T-helper 2 cell treated with Interferon-gamma antibody and Interleukin-4, amounts not matched to agents 100 ng/mL and 5 ng/mL, for 36 hours (primary cell): ENCODE data around the gene TECTA. TPM values are rescaled to one million over a fixed set of nuclear protein-coding genes. Genes with fewer than 3 reads are reported as not detected.

Experiments used
- intact Hi-C: fragments of 100-400 bp; cut with micrococcal nuclease; formaldehyde crosslinking; loops from one replicate; pipeline ENCODE4 v1.15.1; 2023
- total RNA-seq: library from RNA; stranded (reverse); gene quantifications from 2 replicates; pipeline ENCODE4 v1.2.3, GENCODE V29; 2022

Gene TECTA, protein sequence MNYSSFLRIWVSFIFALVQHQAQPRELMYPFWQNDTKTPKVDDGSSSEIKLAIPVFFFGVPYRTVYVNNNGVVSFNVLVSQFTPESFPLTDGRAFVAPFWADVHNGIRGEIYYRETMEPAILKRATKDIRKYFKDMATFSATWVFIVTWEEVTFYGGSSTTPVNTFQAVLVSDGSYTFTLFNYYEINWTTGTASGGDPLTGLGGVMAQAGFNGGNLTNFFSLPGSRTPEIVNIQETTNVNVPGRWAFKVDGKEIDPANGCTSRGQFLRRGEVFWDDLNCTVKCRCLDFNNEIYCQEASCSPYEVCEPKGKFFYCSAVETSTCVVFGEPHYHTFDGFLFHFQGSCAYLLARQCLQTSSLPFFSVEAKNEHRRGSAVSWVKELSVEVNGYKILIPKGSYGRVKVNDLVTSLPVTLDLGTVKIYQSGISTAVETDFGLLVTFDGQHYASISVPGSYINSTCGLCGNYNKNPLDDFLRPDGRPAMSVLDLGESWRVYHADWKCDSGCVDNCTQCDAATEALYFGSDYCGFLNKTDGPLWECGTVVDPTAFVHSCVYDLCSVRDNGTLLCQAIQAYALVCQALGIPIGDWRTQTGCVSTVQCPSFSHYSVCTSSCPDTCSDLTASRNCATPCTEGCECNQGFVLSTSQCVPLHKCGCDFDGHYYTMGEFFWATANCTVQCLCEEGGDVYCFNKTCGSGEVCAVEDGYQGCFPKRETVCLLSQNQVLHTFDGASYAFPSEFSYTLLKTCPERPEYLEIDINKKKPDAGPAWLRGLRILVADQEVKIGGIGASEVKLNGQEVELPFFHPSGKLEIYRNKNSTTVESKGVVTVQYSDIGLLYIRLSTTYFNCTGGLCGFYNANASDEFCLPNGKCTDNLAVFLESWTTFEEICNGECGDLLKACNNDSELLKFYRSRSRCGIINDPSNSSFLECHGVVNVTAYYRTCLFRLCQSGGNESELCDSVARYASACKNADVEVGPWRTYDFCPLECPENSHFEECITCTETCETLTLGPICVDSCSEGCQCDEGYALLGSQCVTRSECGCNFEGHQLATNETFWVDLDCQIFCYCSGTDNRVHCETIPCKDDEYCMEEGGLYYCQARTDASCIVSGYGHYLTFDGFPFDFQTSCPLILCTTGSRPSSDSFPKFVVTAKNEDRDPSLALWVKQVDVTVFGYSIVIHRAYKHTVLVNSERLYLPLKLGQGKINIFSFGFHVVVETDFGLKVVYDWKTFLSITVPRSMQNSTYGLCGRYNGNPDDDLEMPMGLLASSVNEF (N-terminal part only)
- 0.16 and 0.18 TPM in 2 replicates for total RNA-seq

- intact Hi-C loops: no loop called here
Measured at GRCh38 chr11:121100943-121101342, at the start of gene TECTA. Gene TECTA (plus strand): TSS chr11:121101243. CDS start chr11:121102666, 1,423 bp downstream.

GRCh38 chr11:121053244-121053643 is 47.8 kb upstream of the TECTA start:
- intact Hi-C loops: no loop called here

DNA sequence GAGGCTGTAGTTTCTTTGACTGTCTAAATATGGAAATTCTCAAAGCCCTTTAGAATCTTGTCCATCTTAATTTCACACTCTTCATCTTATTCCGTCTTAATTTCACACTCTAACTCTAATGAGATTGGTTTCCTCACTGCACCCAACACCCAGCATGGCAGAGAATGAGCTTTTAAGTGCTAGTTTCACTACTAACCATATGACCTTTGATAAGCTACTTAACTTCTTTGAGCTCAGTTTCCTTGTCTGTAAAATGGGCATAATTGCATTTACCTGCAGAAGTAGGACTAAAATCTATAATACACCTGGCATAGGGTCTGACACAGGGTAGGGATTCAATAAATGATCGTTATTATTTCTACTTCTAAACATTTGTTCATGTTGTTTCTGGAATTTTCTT is 46.8 kb upstream of the TECTA start:
- intact Hi-C loops: no loop called here

DNA sequence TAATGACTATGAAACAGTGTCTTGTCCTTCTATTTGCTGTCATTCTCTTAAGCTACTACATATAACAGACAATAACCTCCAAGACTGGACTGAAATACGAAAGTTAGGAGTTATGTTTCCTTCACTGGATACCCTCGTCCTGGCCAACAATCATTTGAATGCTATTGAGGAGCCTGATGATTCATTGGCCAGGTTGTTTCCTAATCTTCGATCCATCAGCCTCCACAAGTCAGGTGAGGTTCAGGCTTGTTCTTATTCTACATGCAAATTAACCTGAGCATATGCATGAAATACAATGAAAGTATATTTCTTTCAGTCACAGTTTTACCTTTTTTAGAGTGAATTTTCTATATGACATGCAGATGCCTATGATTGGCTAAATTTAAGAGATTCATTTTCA is 46.0 kb upstream of the TECTA start:
- intact Hi-C loops: no loop called here

- intact Hi-C loops: no loop called here
Measured at GRCh38 chr11:121057922-121058321, 43.1 kb upstream of the TECTA start.

GRCh38 chr11:121058941-121059340 is 42.1 kb upstream of the TECTA start:
- intact Hi-C loops: no loop called here

DNA sequence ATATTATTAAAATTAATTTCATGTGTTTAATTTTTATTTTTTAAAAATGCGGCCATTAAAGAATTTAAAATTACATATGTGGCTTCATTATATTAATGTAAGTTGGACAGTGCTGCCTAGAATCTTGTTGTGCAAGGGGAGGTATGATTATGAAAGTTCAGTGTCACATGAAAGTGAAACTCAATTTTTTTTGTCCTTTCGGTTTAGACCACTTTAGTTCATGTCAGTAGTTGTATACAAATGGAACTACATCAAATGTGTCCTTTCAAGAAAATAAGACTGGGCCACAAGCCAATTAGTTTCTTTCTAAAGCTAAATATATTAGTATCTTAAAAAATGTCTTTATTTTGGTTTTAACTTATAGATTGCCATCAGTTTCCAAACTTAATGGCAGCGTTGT is 41.4 kb upstream of the TECTA start:
- intact Hi-C loops: no loop called here

DNA sequence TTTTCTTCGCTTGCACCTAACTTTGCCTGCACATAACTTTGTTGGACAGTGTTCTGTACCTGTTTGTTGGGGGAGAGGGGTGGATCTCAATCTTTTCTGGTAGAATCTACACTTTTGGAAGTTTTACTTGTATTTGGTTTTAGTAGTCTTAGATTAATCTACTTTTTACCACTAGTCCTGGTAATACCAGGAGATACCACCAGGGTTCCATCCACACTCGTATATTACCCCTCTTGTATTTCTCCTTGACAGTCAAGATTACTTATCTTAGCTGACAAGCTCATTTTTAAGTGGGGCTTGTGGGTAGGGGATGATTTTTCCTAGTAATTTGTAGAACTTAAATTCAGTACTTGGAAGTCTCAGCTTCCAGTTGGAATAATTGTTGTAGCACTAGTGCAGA is 37.3 kb upstream of the TECTA start:
- intact Hi-C loops: no loop called here

- intact Hi-C loops: no loop called here
Measured at GRCh38 chr11:121066623-121067022, 34.4 kb upstream of the TECTA start.

DNA sequence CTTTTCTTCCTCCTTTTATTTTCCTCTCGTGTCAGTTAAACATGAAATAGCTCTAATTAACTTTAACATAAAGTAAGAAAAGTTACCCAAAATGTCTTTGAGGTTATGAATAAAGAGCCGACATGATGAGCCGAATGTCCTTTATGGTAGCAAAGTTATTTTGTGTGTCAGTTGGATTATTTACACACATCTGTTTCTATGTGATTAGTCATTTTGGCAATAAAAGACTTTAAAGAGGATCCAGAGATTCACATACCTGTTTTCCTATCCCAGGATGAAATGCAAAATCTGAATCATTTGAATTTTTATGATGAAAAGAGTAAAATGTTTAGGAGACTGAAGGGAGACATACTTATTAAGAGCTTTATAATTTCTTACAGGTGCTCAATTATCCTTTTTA is 34.0 kb upstream of the TECTA start:
- intact Hi-C loops: no loop called here

GRCh38 chr11:121067453-121067852 is 33.6 kb upstream of the TECTA start:
- intact Hi-C loops: no loop called here

DNA sequence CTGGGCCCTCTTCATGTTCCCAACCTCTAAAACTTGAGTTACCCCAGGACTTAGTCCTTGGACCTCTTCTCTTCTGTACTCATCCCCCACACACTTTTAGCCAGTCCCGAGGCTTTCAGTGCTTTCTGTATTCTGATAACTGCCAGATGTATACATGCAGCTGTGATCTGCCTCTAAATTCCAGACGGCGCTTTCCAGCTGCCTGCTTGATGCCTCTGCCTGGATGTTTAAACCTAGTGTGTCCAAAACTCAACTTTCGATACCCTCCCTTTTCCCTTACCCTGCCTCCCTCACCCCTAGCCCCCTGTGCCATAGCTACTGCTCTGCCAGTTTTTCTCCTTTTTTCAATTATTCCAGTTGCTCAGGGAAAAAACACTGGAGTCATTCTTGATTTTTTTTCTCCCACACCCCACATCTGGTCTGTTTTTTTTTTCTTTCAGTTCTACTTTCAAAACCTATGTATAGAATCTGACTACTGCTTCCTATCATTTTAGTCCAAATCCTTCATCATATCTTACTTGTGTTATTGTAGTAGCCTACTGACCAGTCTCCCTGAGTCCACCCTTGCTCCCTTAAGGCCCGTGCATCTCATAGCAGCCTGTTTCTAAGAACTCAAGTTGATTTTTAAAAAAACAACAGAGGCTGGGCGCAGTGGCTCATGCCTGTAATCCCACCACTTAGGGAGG is 32.9 kb upstream of the TECTA start:
- intact Hi-C loops: no loop called here

DNA sequence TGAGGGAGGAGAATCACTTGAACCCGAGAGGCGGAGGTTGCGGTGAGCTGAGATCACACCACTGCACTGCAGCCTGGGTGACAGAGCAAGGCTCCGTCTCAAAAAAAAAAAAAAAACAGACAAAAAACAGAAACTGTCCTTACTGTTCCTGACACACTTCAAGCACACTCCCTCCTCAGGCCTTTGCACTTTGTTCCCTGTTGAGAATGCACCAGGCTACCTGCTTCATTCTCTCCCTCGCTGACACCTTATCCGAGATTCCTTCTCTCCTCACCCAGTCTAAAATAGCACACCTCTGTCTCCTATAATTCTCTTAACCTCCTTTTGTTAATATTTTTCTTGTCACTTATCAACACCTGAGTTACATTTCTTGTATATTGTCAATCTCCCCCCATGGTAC is 32.3 kb upstream of the TECTA start:
- intact Hi-C loops: no loop called here

- intact Hi-C loops: no loop called here
Measured at GRCh38 chr11:121070951-121071845, 29.8 kb upstream of the TECTA start.

DNA sequence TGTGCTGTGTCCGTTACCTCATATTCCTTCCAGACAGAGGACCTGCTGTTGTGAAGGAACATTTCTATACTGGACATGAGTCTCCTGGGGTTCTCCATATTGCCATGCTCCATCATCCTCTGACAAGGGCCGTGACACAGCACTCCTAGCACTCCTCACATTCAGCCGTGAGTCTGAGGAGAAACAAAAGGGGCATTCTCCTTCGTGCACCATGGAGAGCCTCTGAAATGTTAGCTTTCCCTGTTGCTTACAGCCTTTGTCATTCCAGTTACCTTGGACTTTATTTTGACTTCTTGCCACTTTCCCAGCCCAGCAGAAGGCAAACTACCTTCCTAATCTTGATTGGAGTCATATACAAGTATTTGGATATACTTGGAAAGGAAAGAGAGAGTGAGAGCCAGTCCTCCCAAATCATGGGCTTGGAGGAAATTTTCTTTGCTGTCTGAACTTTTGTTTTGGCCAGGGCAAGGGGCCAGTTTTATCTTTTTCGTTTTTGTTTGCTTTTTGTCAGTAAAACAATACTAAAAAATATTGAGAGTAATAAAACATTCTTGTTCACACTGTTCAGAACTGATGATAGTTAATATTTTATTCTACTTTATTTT is 29.1 kb upstream of the TECTA start:
- intact Hi-C loops: no loop called here

DNA sequence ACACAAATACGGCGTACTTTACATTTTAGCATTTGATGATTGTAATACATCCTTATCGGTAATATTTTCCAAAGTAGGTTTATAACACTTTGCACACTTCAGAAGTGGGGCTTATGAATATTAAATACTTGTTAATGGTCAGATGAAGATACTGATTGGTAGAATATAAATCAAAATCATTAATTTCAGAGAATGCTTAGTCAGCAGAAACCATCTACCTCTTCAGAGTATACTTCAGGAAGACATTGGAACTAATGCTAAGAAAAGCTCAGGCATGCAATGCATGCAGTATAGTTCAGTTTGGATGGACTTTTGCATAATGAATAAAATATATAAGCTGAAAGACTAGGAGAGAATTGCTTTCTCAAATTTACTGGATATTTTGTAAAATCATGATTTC is 19.7 kb upstream of the TECTA start:
- intact Hi-C loops: no loop called here

DNA sequence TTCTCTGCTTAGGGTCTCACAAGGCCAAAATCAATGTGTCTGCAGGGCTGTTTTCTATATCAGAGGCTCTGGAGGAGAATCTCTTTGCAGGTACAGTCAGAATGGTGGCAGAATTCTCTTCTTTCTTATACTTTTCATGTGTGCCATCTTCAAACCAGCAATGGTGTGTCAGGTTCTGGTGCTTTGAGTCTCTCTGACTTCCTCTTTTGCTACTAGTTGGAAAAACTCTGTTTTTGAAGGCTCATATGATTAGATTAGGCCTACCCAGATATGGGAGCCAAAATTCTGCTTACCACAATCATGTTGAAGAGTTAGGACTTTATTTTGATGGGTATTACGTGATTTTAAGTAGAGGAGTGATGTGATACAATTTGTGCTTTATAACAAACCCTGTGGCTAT is 18.8 kb upstream of the TECTA start:
- intact Hi-C loops: no loop called here

DNA sequence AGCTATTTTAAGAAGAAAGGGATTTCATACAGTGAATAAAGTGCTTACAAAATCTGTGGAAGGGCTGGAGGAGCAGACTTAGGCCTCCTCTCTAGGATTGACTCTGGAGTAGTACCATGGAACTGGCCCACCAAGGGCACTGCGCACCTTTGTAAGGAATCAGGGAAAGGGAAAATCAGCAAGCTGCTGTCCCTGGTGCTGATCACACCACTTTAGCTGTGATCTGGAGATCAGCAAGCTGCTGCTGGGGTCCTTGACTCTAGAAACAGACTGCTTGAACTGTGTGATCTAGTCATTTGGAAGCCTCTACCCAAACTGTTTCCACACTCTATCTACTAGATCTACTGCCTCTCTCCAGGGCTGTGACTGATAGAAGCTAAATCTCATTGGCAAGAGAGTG is 18.4 kb upstream of the TECTA start:
- intact Hi-C loops: no loop called here

DNA sequence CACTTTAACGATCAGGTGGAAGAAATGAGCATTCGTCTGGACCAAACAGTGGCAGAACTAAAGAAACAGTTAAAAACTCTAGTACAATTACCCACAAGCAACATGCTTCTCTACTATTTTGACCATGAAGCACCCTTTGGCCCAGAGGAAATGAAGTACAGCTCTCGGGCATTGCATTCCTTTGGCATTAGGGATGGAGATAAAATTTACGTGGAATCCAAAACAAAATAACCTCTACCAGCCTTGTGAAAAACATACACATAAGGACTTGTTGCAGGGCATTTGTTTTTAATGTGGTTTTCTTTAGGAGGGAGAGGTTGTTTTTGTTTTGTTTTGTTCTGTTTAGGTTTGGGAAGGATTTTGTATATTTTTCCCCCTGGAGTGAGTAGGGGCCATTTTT is 14.2 kb upstream of the TECTA start:
- intact Hi-C loops: no loop called here

- intact Hi-C loops: no loop called here
Measured at GRCh38 chr11:121089566-121089965, 11.5 kb upstream of the TECTA start.
